ENCODE results near the gene PPP3R1.
A peak's percentile ranks its signal among the peaks of the same experiment; 100 is the strongest.

Gene PPP3R1

GRCh38 chr2:68252400-68253218 lies at the start of gene PPP3R1:
TSS of gene PPP3R1 (minus strand) at chr2:68252532. CDS start at chr2:68252127, 405 bp downstream.
- DNase-seq = peak; percentile 86 to 98

GRCh38 chr2:68295516-68295915 lies 43.2 kb upstream of the PPP3R1 start:
- no peak for DNase-seq

GRCh38 chr2:68294913-68295312 lies 42.6 kb upstream of the PPP3R1 start:
- DNase-seq = no peak

- no peak for DNase-seq
Measured at GRCh38 chr2:68294187-68294586, 41.9 kb upstream of the PPP3R1 start.

GRCh38 chr2:68293755-68294154 lies 41.4 kb upstream of the PPP3R1 start:
- DNase-seq = no peak

- DNase-seq = no peak
Measured at GRCh38 chr2:68293024-68293423, 40.7 kb upstream of the PPP3R1 start.

- peak in 1 of 2 experiments; percentile 54 for DNase-seq
Measured at GRCh38 chr2:68292108-68292710, 39.9 kb upstream of the PPP3R1 start.

- DNase-seq = no peak
Measured at GRCh38 chr2:68291314-68291713, 39.0 kb upstream of the PPP3R1 start.

GRCh38 chr2:68290901-68291300 lies 38.6 kb upstream of the PPP3R1 start:
- no peak for DNase-seq

- DNase-seq = no peak
Measured at GRCh38 chr2:68287580-68288441, 35.5 kb upstream of the PPP3R1 start.

GRCh38 chr2:68284896-68285295 lies 32.6 kb upstream of the PPP3R1 start:
- DNase-seq = no peak

GRCh38 chr2:68283419-68283812 lies 31.1 kb upstream of the PPP3R1 start:
- no peak for DNase-seq

GRCh38 chr2:68282811-68283418 lies 30.6 kb upstream of the PPP3R1 start:
- peak in 1 of 2 experiments; percentile 62 for DNase-seq

- DNase-seq = no peak
Measured at GRCh38 chr2:68280796-68281195, 28.5 kb upstream of the PPP3R1 start.

GRCh38 chr2:68280348-68280747 lies 28.0 kb upstream of the PPP3R1 start:
- DNase-seq = no peak

- peak; percentile 26 to 51 for DNase-seq
Measured at GRCh38 chr2:68279691-68280090, 27.4 kb upstream of the PPP3R1 start.

- no peak for DNase-seq
Measured at GRCh38 chr2:68278169-68278568, 25.8 kb upstream of the PPP3R1 start.

GRCh38 chr2:68274022-68274421 lies 21.7 kb upstream of the PPP3R1 start:
- no peak for DNase-seq

- no peak for DNase-seq
Measured at GRCh38 chr2:68272246-68272994, 20.1 kb upstream of the PPP3R1 start.

GRCh38 chr2:68266655-68267054 lies 14.3 kb upstream of the PPP3R1 start:
- no peak for DNase-seq

- DNase-seq = no peak
Measured at GRCh38 chr2:68263632-68264031, 11.3 kb upstream of the PPP3R1 start.

GRCh38 chr2:68258851-68259250 lies 6.5 kb upstream of the PPP3R1 start:
- DNase-seq = no peak
